Activated CD8-positive, alpha-beta memory T cell treated with anti-CD3 and anti-CD28 coated beads for 1 hour (primary cell): ENCODE data around the gene DNM3.

Experiments
- DNase-seq, 2 donors: peaks; one replicate each; pipeline ENCODE4 v3.0.0-alpha.2; 2020; ENCODE audit warnings: low read depth in 1 of 2; ENCODE audit errors: extremely low read depth in 1 of 2

The DNM3 gene

GRCh38 chr1:171868217-171868803 lies 27.0 kb downstream of the DNM3 start:
- no peak for DNase-seq

GRCh38 chr1:171869097-171869496 lies 27.8 kb downstream of the DNM3 start:
- no peak for DNase-seq

- DNase-seq: no peak
Observed at GRCh38 chr1:171871848-171872247, 30.6 kb downstream of the DNM3 start.

- DNase-seq: no peak
Observed at GRCh38 chr1:171872430-171872829, 31.1 kb downstream of the DNM3 start.

- no peak for DNase-seq
Observed at GRCh38 chr1:171873664-171874063, 32.4 kb downstream of the DNM3 start.

GRCh38 chr1:171877701-171878100 lies 36.4 kb downstream of the DNM3 start:
- DNase-seq: no peak

GRCh38 chr1:171879556-171879955 lies 38.3 kb downstream of the DNM3 start:
- no peak for DNase-seq

- no peak for DNase-seq
Observed at GRCh38 chr1:171881442-171881841, 40.1 kb downstream of the DNM3 start.

- no peak for DNase-seq
Observed at GRCh38 chr1:171883849-171884248, 42.6 kb downstream of the DNM3 start.

- no peak for DNase-seq
Observed at GRCh38 chr1:171884475-171884874, 43.2 kb downstream of the DNM3 start.

GRCh38 chr1:171890131-171890530 lies 48.8 kb downstream of the DNM3 start:
- no peak for DNase-seq

- no peak for DNase-seq
Observed at GRCh38 chr1:171896936-171897703, 55.8 kb downstream of the DNM3 start.

GRCh38 chr1:171898941-171899340 lies 57.6 kb downstream of the DNM3 start:
- DNase-seq: no peak

GRCh38 chr1:171899838-171900237 lies 58.5 kb downstream of the DNM3 start:
- no peak for DNase-seq

GRCh38 chr1:171901245-171901644 lies 59.9 kb downstream of the DNM3 start:
- DNase-seq: no peak

- no peak for DNase-seq
Observed at GRCh38 chr1:171902527-171902926, 61.2 kb downstream of the DNM3 start.

- DNase-seq: no peak
Observed at GRCh38 chr1:171904778-171905450, 63.6 kb downstream of the DNM3 start.

- no peak for DNase-seq
Observed at GRCh38 chr1:171909711-171910110, 68.4 kb downstream of the DNM3 start.

- DNase-seq: no peak
Observed at GRCh38 chr1:171910786-171911185, 69.5 kb downstream of the DNM3 start.

GRCh38 chr1:171911506-171911905 lies 70.2 kb downstream of the DNM3 start:
- DNase-seq: no peak

GRCh38 chr1:171912509-171913175 lies 71.3 kb downstream of the DNM3 start:
- DNase-seq: no peak

- no peak for DNase-seq
Observed at GRCh38 chr1:171913385-171913784, 72.1 kb downstream of the DNM3 start.
